ENCODE measurements around the gene SERTAD1. TPM values are rescaled to one million over a fixed set of nuclear protein-coding genes. Genes with fewer than 3 reads are reported as not detected.

SERTAD1 gene
- total and polyA plus RNA-seq, 10 donors, result 8.5 to 19.7 (median 13.0) TPM

GRCh38 chr19:40398417-40399131 lies 27.2 kb downstream of the SERTAD1 start:
- no peak for TF ChIP-seq CTCF (IDR thresholded peaks at IDR 0.05 in 8 of 11, conservative IDR thresholded peaks at IDR 0.05 in 3 of 11)
- no peak for TF ChIP-seq POLR2A (IDR thresholded peaks at IDR 0.05)
- no peak for TF ChIP-seq POLR2AphosphoS5 (IDR thresholded peaks at IDR 0.05)
- DNase-seq, result no peak
- WGBS, 5 donors, result 42 to 52% (median 42%) methylated on average over 44 to 49 of the region's 49 CpGs
- Histone ChIP-seq H3K4me1 (peaks cover 0 to 23% (median 11%) of the 10 kb centered on the region in 6 donors), H3K36me3 (peaks cover 0 to 4% (median 0%) of the 10 kb centered on the region in 6 donors), H3K4me3 (peak overlapping the region in 1 of 8 donors; percentile 42), H3K27ac (no peak overlapping the region), H3K9me3 (no peaks in the 10 kb centered on the region), H3K27me3 (replicated peaks in 1 of 7) (peaks cover 0 to 9% (median 0%) of the 10 kb centered on the region in 7 donors)
- intact Hi-C loops (cut with DNase I; ENCODE audit: low total_unique reads), result no loop called here

- Histone ChIP-seq H3K4me1 (peaks cover 0 to 13% (median 4%) of the 10 kb centered on the region in 6 donors), H3K27me3 (replicated peaks in 1 of 7) (peaks cover 0 to 9% (median 0%) of the 10 kb centered on the region in 7 donors), H3K27ac (no peak overlapping the region), H3K9me3 (no peaks in the 10 kb centered on the region), H3K4me3 (no peak overlapping the region), H3K36me3 (peaks cover 0 to 4% (median 0%) of the 10 kb centered on the region in 6 donors)
- intact Hi-C loops (cut with DNase I; ENCODE audit: low total_unique reads), result no loop called here
- 94 to 98% (median 95%) methylated on average over 10 to 22 of the region's 22 CpGs for WGBS, 5 donors
- TF ChIP-seq POLR2AphosphoS5 (IDR thresholded peaks at IDR 0.05) (no peak), CTCF (IDR thresholded peaks at IDR 0.05 in 8 of 11, conservative IDR thresholded peaks at IDR 0.05 in 3 of 11) (no peak), POLR2A (IDR thresholded peaks at IDR 0.05) (no peak)
- DNase-seq, result no peak
Observed at GRCh38 chr19:40397568-40397906, 28.3 kb downstream of the SERTAD1 start.

- no peaks in the 10 kb centered on the region for H3K9me3 ChIP-seq
- intact Hi-C loops (cut with DNase I; ENCODE audit: low total_unique reads), result no loop called here
- H3K27ac ChIP-seq, result no peak overlapping the region
- peaks cover 0 to 9% (median 0%) of the 10 kb centered on the region in 7 donors for H3K27me3 ChIP-seq (replicated peaks in 1 of 7)
- WGBS, 5 donors, result 89 to 100% (median 90%) methylated on average over 2 to 20 of the region's 20 CpGs
- peaks cover 0 to 13% (median 4%) of the 10 kb centered on the region in 6 donors for H3K4me1 ChIP-seq
- H3K36me3 ChIP-seq, result peaks cover 0 to 4% (median 0%) of the 10 kb centered on the region in 6 donors
- no peak overlapping the region for H3K4me3 ChIP-seq
- no peak for DNase-seq
- TF ChIP-seq CTCF (IDR thresholded peaks at IDR 0.05 in 8 of 11, conservative IDR thresholded peaks at IDR 0.05 in 3 of 11) (no peak), POLR2AphosphoS5 (IDR thresholded peaks at IDR 0.05) (no peak)
Observed at GRCh38 chr19:40396886-40397567, 28.8 kb downstream of the SERTAD1 start.

GRCh38 chr19:40395956-40396355 lies 29.8 kb downstream of the SERTAD1 start:
- no peak for DNase-seq
- Histone ChIP-seq H3K9me3 (no peaks in the 10 kb centered on the region), H3K36me3 (peaks cover 0 to 4% (median 0%) of the 10 kb centered on the region in 6 donors), H3K4me3 (no peak overlapping the region), H3K27ac (no peak overlapping the region), H3K27me3 (replicated peaks in 1 of 7) (peaks cover 0 to 9% (median 0%) of the 10 kb centered on the region in 7 donors), H3K4me1 (peaks cover 0 to 13% (median 4%) of the 10 kb centered on the region in 6 donors)
- TF ChIP-seq CTCF (IDR thresholded peaks at IDR 0.05 in 8 of 11, conservative IDR thresholded peaks at IDR 0.05 in 3 of 11) (no peak), POLR2AphosphoS5 (IDR thresholded peaks at IDR 0.05) (no peak), POLR2A (IDR thresholded peaks at IDR 0.05) (no peak)
- intact Hi-C loops (cut with DNase I; ENCODE audit: low total_unique reads), result no loop called here
- WGBS, 5 donors, result 88 to 96% (median 92%) methylated on average over 13 to 14 of the region's 14 CpGs
